ENCODE results near the gene INTS3. TPM values are rescaled to one million over a fixed set of nuclear protein-coding genes. Genes with fewer than 3 reads are reported as not detected.

INTS3 gene
- total and polyA plus RNA-seq, 2 of the 8 experiments (the other 6 are each of a cell fraction or from before 2014, with no cell fraction given), result 66.8 to 93.2 TPM

GRCh38 chr1:153733970-153734369, 6.1 kb downstream of the INTS3 start (continued):
- TF ChIP-seq ATF3 (IDR thresholded peaks at IDR 0.05; ENCODE audit: insufficient read depth, low read depth, low read length), result no peak
- TF ChIP-seq CBX8 (IDR thresholded peaks at IDR 0.05; ENCODE audit: borderline replicate concordance, low read depth, low read length), result no peak
- no peak for TF ChIP-seq SP2 (IDR thresholded peaks at IDR 0.05; ENCODE audit: low read length)

All from H1 (cell line).